Measurements from ENCODE around the gene GABRG3. TPM values are rescaled to one million over a fixed set of nuclear protein-coding genes. Genes with fewer than 3 reads are reported as not detected.

Gene GABRG3
- total RNA-seq, 1 donor from 2014 or later, result 1.7 TPM

DNA sequence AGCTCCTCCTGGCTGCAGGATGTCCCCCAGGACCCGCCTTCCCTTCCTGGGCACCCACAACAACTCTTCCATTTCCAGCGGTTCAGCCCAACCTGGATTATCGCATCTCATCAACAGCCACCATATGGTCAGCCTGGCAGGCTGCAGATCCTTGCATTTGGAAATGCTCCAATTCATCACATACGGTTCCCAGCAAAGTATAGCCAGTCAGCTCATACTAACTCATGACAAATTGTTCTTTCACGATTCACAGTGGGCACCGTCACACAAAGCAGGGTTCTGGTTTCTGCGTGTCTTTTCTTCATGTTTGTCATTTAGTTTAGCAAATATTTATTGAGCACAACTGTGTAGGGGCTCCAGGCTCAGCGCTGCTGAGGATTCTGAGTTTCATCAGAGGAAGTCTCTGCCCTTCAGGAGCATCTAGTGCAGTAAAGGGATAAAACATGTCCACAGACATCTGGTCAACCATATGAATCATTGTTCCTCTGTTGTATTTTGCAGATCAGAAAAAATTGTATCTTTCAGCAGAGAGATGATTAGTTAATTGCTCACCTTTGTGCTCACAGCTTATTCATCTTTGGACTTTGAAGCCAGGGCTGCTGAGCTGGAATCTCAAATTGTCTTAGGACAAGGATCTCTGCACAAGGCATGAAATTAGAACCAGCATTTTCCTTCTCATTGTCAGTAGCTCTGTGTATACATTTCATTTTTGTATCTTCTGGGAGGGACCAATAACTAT lies 125.1 kb downstream of the GABRG3 start:
- DNase-seq (ENCODE audit: low spot score), result peak; percentile 50

DNA sequence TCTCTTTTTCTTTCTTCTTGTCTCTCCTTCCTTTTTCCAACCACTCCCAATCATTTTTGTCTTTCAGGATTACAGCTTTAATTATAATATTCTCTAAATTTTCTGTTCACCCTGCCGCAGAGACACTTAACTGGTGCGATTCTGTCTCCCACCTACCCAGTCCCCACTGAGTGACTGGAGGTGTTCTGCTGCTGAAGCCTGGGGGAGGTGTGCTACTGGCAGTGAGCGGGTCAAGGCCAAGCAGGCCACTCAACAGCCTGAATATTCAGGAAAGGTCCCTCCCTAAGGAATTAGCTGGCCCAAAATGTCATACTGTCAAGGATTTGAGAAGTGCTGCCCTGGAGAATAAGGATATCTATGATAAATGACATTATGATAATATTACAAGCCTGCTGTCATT lies 126.5 kb downstream of the GABRG3 start:
- DNase-seq (ENCODE audit: low spot score), result no peak

DNA sequence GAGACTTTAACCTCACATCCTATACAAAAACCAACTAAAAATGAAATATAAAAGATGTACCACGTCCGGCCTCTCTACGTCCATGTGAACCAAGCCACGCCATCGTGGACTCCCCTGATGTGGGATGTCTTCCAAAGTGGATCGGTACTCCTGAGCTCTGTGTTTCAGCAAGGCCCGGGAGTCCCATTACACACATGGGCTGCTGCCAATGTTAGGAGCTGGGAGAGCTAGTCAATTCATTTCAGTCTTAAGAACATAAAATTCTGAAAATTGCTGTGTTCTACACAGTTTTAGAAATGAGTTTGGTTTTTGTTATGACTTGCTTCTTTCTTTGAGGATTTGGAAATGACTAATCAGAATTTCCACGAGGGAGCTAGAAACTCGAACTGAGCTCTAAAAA lies 131.0 kb downstream of the GABRG3 start:
- DNase-seq (ENCODE audit: low spot score), result no peak

DNA sequence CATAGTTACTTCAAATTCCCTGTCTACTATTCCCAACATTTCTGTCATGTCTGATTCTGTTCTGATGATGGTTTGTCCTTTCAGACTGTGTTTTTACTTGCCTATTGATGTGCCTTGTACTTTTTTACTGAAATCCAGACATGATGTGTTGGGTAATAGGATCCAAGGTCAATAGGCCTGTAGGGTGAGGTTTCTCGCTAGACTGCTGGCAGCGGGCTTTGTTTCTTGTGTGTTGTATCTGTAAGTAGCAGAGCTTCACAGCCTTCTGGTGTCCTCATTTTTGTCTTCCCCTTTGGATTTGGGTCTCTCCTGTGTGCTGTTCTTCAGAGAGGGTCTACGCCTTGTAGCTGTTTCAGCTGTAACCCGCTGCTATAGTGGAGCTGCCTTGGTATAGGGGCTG lies 140.3 kb downstream of the GABRG3 start:
- no peak for DNase-seq (ENCODE audit: low spot score)

DNA sequence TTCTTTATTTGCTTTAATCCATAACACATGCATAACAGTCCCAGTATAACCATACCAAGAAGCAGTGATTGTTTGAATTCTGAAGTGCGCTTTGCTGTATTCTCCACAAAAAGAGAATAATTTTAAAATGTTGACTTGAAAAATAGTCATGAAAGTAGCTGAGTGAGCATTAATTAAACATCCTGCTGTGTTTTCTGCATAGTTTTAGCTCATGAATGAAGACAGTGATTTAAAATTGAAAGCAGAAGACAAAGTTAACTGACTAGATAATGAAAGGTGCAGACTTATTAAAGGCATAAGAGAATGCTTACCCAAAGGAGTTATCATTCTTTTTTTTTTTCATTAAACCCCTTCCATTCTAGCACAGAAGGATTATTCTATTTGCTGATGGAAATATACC lies 143.5 kb downstream of the GABRG3 start:
- DNase-seq (ENCODE audit: low spot score), result no peak

DNA sequence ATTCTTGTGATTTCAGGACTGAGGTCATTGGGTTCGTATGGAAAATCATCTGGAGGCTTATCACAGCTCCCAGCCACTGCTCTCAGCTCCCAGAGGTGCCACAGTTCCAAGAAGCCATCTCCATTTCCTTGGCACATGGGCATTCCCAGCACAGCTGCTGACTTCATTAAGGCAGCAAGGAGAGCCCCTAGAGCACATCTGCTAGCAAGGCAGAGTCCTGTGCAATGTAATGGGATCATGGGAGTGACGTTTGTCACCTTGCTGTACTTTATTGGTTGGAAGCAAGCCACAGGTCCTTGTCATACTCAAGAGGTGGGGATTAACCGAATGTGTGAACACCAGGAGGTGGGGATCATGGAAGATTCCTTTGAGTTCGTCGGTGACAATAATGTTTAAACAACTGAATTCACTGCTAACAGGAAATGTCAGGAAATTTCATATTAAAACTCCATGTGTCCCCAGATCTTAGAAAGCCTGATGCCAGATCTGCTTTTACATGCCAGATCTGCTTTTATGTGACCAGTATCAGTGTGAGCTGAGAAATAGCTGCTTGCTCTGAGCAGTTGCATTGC lies 148.8 kb downstream of the GABRG3 start:
- DNase-seq (ENCODE audit: low spot score), result peak; percentile 15

DNA sequence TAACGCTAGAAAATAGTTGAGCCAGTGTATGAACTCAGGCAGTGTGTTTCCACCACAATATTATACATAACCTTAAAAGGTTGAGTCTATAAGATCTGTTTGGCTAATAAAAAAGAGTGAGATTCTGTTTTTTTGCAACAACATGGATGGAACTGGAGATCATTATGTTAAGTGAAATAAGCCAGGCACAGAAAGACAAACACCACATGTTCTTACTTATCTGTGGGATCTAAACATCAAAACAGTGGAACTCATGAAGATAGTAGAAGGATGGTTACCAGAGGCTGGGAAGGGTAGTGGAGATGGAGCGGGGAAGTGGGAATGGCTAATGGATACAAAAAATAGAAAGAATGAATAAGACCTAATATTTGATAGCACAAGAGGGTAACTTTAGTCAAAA lies 150.7 kb downstream of the GABRG3 start:
- peak; percentile 82 for DNase-seq (ENCODE audit: low spot score)

DNA sequence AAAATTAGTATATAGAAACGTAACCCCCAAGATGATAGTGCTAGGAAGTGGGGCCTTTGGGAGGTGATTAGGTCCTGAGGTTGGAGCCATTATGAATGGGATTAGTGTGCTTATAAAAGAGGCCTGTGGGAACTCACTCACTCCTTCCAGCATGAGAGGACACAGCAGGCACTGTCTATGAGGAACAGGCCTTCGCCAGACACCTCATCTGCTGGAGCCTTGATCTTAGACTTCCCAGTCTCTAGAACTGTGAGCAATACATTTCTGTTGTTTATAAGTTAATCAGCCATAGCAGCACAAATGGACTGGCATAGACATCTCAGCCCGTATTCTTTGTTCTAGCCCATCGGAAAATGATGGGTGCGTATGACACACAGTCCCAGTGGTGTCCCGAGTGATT lies 152.3 kb downstream of the GABRG3 start:
- no peak for DNase-seq (ENCODE audit: low spot score)

DNA sequence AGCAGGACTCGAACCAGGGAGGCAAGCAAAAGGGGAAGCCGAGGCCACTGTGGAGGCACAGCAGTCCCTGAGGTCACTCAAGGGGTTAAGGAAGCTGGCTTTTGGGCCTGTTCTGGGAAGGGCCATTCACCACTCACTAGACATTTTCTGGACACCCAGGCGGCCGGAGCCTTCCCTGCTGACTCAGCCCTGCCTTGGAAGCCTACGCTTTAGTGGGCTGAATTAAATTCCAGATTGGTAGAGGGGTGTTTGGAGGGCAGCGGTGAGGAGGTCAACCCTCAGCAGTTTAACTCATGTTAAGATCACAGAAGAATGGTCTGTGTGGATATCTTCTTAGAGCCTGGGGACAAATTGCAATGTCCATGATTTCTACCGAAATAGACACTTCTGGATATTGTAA lies 152.8 kb downstream of the GABRG3 start:
- peak; percentile 22 for DNase-seq (ENCODE audit: low spot score)

DNA sequence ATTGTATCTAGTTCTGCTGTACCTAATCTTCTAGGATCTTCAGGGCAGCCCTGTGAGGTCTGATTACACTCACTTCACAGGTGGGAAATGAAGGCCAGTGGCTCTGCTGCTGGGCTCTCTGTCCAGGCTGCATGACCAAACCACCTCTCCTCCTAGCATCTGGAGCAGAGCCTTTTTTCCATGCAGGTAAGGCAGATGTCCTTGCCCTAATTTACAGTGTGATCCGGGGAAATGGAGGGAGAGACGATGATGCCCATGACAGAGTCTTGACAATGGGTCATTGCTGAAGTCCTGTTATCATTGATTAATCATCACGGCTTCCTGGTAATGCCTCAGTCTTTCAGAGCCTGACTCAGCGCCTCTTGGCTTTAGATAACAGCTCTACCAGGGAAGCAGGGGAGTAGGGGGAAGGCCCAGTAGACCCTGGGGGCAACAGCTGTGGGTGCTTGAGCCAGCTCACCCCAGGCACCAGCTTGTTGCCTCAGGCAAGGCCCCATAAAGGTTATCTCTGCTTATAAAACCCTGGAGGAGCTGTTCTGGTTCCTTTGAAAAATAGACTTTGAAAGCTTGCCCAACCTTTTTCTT lies 153.4 kb downstream of the GABRG3 start:
- DNase-seq (ENCODE audit: low spot score), result peak; percentile 59

DNA sequence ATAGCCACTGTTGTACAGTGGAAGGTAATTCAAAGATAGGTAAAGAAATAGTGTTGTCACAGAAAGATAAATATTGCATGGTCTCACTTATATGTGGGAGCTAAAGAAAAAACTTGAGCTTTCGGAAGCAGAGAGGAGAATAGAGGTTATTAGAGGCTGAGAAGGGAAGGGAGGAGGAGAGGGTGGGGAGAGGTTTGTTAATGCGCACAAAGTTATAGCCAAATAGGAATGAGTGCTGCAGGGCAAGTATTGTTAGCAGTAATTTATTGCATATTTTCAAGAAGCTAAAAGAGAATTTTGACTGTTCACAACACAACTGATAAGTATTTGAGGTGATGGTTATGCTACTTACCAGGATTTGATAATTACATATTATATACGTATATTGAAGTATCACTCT lies 154.2 kb downstream of the GABRG3 start:
- no peak for DNase-seq (ENCODE audit: low spot score)

DNA sequence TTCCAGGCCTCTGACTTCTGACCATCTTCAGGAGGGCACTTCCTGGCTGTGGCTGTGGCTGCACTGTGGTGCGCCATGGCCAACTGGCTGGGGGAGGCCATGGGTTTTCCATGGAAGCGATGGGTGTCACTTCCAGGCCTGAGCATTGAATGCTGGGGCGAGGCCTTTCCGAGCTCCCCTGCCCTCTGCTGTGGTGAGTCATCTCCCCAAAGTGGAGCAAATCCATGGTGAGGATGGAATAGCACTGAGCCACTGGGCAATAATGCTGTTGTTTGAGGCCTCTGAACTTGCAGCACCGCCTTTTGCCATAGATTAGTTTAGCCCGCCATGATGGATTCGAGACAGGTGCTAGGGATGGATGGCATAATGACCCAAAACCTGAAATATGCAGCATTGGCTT lies 155.5 kb downstream of the GABRG3 start:
- DNase-seq (ENCODE audit: low spot score), result no peak

DNA sequence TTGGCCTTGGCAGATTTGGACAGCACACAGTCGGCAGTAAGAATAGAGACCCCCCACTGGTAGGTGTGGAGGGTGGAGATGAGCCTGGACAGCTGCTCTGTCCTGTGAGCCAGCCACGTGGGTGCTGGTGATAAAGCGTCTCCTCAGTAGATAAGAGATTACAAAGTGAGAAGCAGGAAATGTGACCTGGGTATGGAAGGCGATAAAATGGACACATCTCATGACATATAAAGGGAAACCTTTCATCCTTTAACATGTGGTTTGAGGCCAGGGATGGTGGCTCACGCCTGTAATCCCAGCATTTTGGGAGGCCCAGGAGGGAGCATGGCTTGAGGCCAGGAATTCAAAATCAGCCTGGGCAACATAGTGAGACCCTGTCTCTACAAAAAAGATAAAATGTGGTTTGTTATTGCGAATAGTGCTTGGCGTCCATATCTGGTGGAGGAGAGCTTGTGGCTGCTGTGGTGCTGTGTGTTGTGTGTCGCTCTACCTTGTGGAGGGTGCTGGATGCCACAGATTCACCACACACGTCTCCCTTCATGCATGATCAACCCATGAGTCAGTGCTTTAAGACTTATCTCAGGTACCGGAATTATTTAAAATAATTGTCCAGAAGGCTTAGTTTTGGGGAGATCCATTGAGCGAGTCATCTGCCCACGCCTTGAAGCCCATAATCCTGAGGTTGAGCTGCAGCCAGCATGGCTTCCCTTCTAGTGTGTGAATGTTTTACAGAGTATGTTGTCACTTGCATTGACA lies 157.0 kb downstream of the GABRG3 start:
- DNase-seq (ENCODE audit: low spot score), result no peak

DNA sequence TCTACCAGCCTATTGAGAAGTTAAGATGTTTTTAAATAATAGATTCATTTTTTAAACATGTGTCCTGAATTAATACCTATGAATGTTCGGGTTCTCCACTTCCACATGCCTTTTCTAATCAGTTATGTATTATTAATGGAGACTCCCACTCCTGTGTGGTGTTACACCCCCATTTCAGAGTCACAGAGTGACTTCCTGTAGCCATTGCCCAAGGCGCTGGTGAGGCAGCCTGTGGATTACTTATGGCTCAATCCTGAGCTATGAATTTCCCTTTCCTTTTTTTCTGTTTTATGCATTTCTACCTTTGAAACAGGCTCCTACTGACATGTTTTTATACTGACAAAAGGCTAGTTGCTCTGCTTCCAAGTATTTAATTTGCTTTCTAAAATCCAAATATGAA lies 162.3 kb downstream of the GABRG3 start:
- no peak for DNase-seq (ENCODE audit: low spot score)

DNA sequence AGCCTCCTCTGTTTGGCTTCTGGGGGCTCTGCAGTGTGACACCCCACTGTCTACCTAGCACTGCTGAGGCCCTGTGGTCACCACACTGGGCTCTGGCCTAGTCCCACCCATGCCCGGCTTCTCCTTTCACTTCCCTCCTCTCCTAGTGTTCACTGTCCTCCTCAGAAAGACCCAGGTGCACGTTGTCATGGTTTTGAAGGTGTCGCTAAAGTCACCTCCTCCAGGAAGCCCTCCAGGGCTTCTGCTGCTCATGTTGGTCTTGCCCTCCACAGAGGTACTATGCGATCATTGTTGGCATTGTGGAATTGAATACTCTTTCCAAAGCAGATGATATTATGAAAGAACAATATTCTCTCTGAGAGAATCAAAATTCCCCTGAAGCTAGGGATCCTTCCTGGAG lies 163.5 kb downstream of the GABRG3 start:
- DNase-seq (ENCODE audit: low spot score), result no peak

DNA sequence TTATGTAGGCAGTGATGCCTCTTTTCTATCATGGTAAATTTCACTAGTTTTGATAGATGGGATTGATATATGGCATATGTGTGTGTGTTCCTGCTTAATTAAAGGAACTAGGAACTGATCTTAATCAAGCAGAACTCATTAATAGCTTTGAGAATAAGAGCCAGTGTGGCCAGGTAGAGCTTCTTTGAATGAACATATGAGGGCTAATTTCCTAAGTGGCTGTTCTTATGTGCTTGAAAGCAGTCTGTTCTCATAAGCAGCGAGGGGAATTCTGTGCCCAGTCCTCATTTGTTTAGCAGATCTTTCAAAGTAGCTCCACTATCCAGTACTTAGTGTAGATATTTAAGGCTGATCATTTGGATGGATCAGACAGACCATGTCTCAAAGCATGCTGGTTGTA lies 164.2 kb downstream of the GABRG3 start:
- DNase-seq (ENCODE audit: low spot score), result no peak

DNA sequence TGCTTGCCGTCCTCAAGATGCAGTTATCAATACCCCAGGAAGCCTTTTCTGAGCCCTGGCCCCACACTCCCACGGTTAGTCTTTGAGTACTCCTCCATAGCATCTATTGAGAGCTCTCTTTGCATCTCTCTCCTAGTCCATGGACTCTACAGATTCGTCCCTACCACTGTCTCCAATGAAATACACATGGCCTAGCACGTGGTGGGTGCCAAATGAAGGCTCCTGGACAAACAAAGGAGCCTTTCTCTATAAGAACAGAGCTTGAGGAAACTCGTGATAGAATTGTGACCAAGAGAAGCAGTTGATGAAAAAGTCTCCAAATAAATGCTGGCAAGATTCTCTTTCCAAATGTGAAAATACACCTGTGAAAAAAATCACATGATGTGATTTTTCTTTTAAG lies 166.1 kb downstream of the GABRG3 start:
- no peak for DNase-seq (ENCODE audit: low spot score)

DNA sequence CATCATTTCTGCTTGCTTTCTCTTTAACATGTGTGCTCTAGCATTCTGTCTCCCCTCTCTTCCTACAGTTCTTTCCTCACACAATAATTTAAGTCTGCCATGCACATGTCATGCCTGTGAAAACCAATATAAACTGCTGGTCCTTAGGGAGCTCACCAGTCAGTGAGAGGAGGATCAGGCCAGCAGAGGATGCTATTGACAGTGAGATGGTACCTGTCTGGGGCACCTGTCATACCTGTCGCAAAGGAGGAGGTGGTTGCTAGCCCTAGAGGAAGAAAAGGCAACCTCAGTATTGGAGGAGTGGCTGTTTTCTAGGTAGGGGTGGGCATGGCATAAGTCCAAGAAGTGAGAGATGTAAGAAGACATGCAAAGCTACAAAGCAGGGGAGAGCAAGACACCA lies 194.6 kb downstream of the GABRG3 start:
- no peak for DNase-seq (ENCODE audit: low spot score)

DNA sequence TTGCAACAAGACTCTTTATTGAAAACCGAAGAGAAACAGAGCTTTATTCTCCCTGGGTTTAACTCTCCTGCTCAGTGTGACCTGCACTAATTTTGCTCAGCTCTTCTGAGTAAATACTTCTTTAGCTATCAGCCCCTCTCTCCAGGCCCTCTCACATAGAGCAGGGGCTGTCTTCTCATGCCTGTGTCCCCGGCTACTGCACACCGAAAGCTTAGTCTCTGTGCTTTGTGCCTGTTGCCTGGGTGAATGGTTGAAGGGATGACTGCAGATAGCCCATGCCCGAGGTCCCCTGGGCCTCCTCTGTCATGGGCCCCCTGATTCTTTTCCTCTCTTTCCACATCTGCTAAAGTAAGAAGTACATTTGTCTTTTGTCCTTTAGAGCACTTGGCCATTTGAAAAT lies 195.9 kb downstream of the GABRG3 start:
- no peak for DNase-seq (ENCODE audit: low spot score)

DNA sequence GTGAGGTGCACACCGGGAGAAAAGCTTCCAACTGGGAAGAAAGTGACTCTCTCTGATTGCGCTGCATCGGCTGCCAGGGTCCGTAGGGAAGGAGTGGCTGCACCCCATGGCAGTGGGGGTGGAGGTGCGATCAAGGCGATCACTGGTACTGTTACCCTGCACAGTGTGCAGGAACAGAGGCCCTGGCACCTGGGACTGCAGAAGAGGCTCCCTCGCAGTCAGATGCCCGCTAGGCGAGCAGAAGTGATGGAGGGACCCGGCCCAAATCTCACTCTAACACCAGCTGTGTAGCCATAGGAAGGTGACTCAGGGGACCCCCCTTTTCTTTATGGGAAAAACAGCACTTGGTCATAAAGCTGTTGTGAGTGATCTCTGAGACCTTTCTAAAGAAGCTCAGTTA lies 196.8 kb downstream of the GABRG3 start:
- no peak for DNase-seq (ENCODE audit: low spot score)

DNA sequence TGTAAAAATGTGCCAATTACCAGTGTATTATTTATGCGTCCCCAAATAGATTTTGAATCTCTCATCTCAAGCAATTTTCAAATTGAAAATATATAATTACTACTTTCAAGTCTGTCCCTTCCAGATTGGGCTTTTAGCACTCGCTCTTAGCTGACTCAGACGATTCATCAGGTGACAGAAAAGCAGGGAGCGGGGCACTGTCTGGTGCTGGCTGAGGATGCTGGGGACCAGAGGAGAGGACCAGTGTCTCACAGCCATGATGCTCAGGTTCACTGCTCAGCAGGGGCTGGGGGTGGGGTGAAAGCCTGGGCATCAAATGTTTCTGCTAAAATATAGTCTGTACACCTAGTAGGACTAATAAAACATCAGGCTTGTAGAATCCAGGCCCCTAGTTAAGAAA lies 199.9 kb downstream of the GABRG3 start:
- DNase-seq (ENCODE audit: low spot score), result no peak

DNA sequence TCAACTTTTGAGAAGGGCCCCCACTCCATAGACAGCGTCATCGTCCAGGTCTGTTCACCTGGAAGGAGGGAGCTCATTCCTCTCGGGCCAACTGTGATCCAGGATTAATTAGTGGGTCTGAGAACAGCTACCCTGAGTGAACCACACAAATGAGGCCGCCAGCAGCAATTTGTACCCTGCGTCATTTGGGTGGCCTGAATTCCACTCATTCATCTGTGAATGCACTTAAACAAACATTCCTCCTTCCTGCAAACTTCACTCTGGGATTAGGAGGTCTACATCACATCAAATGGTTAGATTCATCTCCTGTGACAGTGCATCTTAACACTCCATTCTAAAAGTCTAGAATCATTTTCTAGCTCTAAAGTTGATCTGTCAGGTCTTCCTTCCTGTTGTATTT lies 201.8 kb downstream of the GABRG3 start:
- DNase-seq (ENCODE audit: low spot score), result no peak

Measured in umbilical cord (tissue), 2 donors.